H1 (cell line): ENCODE data around the gene METTL2A. TPM values are rescaled to one million over a fixed set of nuclear protein-coding genes. Genes with fewer than 3 reads are reported as not detected.

ENCODE experiments used
- BACH1 ChIP-seq: IDR thresholded peaks from 2 replicates; pipeline ENCODE4 v1.6.1; 2012; ENCODE audit warnings: low read length, improper control_type of control experiment
- BRCA1 ChIP-seq: IDR thresholded peaks from 2 replicates; pipeline ENCODE4 v1.6.1; 2012; ENCODE audit warnings: low read depth, low read length, improper control_type of control experiment
- CHD2 ChIP-seq: IDR thresholded peaks from 2 replicates; pipeline ENCODE4 v1.6.1; 2012; ENCODE audit warnings: low read length, improper control_type of control experiment
- CTBP2 ChIP-seq: IDR thresholded peaks from 2 replicates; pipeline ENCODE4 v1.7.0; 2011; ENCODE audit warnings: borderline replicate concordance, mild to moderate bottlenecking, moderate library complexity, mixed read lengths, low read length; ENCODE audit not compliant: insufficient read depth, insufficient read length
- CTCF ChIP-seq, 3 experiments: IDR thresholded peaks; 1 replicate in 2 of 3; 2 replicates in 1 of 3; pipeline versions ENCODE4 v1.5.1 to v1.6.1; 2011; ENCODE audit warnings: low read length in 3 of 3, mild to moderate bottlenecking in 3 of 3, inconsistent platforms in 2 of 3, low read depth in 1 of 3, moderate library complexity in 1 of 3; ENCODE audit not compliant: insufficient read depth in 1 of 3; ENCODE audit errors: control extremely low read depth in 1 of 3
- RAD21 ChIP-seq, 2 experiments: IDR thresholded peaks in 1 of 2; conservative IDR thresholded peaks in 1 of 2; 2 replicates each; pipeline ENCODE4 v1.6.1; 2011; ENCODE audit warnings: low read depth in 2 of 2, low read length in 2 of 2, improper control_type of control experiment in 1 of 2, inconsistent platforms in 1 of 2, mild to moderate bottlenecking in 1 of 2, moderate library complexity in 1 of 2
- polyA plus RNA-seq, 7 experiments: library from polyadenylated mRNA; depleted of rRNA in 3 of 7; stranded (reverse) in 5 of 7; unstranded in 2 of 7; fragments of >200 nt in 5 of 7; fragments of 200-250 nt in 2 of 7; gene quantifications; 1 replicate in 5 of 7; 2 replicates in 1 of 7; 4 replicates in 1 of 7; pipeline versions ENCODE4 v1.2.1 to v1.2.3, GENCODE V29; 2011 to 2013; ENCODE audit warnings: missing spikeins in 2 of 7, mixed read lengths in 2 of 7
- total RNA-seq: library from RNA; stranded (reverse); fragmentation: NEBNext Ultra II Directional; extraction: Animal tissue kit (Norgen Biotek cat#: 25700); gene quantifications from 2 replicates; pipeline ENCODE4 v1.2.1, GENCODE V29; 2021

Gene METTL2A
- total and polyA plus RNA-seq, 2 of the 8 experiments (the other 6 are each of a cell fraction or from before 2014, with no cell fraction given): 16.2 to 40.5 TPM

- no peak for TF ChIP-seq BRCA1
- no peak for TF ChIP-seq CHD2
- TF ChIP-seq BACH1: no peak
- no peak for TF ChIP-seq CTCF (IDR thresholded peaks at IDR 0.05; ENCODE audit: control extremely low read depth in 1 of 3, insufficient read depth in 1 of 3, low read depth in 1 of 3, low read length in 3 of 3)
- TF ChIP-seq CTBP2: no peak
- no peak for TF ChIP-seq RAD21 (IDR thresholded peaks at IDR 0.05 in 1 of 2, conservative IDR thresholded peaks at IDR 0.05 in 1 of 2; ENCODE audit: low read depth in 2 of 2, low read length in 2 of 2)
Measured at GRCh38 chr17:62381561-62381960, 42.1 kb upstream of the METTL2A start (continued).
